Neural cell (in vitro differentiated cells): ENCODE results near the gene SIRT3. TPM values are rescaled to one million over a fixed set of nuclear protein-coding genes. Genes with fewer than 3 reads are reported as not detected.

ENCODE experiments used
- H2AFZ ChIP-seq: fragments of 200-600, 300-800 bp; sonication (generic), shearing (Covaris generic); 2 replicates; pipeline ENCODE4 v1.6.0; 2014; ENCODE audit warnings: low read depth, mild to moderate bottlenecking, antibody characterized with exemption, low read length, moderate library complexity
- H3F3A ChIP-seq: fragments of 200-600 bp; shearing (Covaris generic); 2 replicates; pipeline ENCODE4 v1.6.1; 2016; ENCODE audit warnings: mild to moderate bottlenecking, moderate library complexity, mixed read lengths, antibody characterized with exemption, low read length; ENCODE audit not compliant: insufficient read depth, poor library complexity, severe bottlenecking
- H3K27ac ChIP-seq: fragments of 200-600, 300-800 bp; sonication (generic), shearing (Covaris generic); 2 replicates; pipeline ENCODE4 v1.5.1; 2014; ENCODE audit warnings: mild to moderate bottlenecking, low read length, moderate library complexity
- H3K27me3 ChIP-seq: fragments of 300-800, 200-600 bp; sonication (generic), shearing (Covaris generic); 2 replicates; pipeline ENCODE4 v1.6.0; 2014; ENCODE audit warnings: mild to moderate bottlenecking, low read depth, low read length, moderate library complexity; ENCODE audit not compliant: insufficient read depth
- H3K36me3 ChIP-seq: fragments of 300-800, 200-600 bp; sonication (generic), shearing (Covaris generic); 2 replicates; pipeline ENCODE4 v1.5.1; 2014; ENCODE audit warnings: mild to moderate bottlenecking, antibody characterized with exemption, low read length, moderate library complexity; ENCODE audit not compliant: insufficient read depth
- H3K4me2 ChIP-seq: fragments of 300-800, 200-600 bp; sonication (generic), shearing (Covaris generic); 2 replicates; pipeline ENCODE4 v1.6.0; 2014; ENCODE audit warnings: mild to moderate bottlenecking, low read length
- H3K4me3 ChIP-seq: fragments of 300-800, 200-600 bp; sonication (generic), shearing (Covaris generic); 2 replicates; pipeline ENCODE4 v1.5.1; 2014; ENCODE audit warnings: mild to moderate bottlenecking, low read length, moderate library complexity
- H3K79me2 ChIP-seq: fragments of 200-600 bp; shearing (Covaris generic); replicated peaks from 2 replicates; pipeline ENCODE4 v1.6.0; 2014; ENCODE audit warnings: mild to moderate bottlenecking, low read length, moderate library complexity; ENCODE audit not compliant: insufficient read depth
- H3K9ac ChIP-seq: fragments of 300-800, 200-600 bp; sonication (generic), shearing (Covaris generic); 2 replicates; pipeline ENCODE4 v1.6.1; 2016; ENCODE audit warnings: mild to moderate bottlenecking, low read length, mixed read lengths
- H3K9me2 ChIP-seq: fragments of 200-600 bp; shearing (Covaris generic); 2 replicates; pipeline ENCODE4 v1.6.1; 2016; ENCODE audit warnings: mild to moderate bottlenecking, low read length, mixed read lengths; ENCODE audit not compliant: insufficient read depth
- H3K9me3 ChIP-seq: fragments of 200-600, 300-800 bp; sonication (generic), shearing (Covaris generic); 2 replicates; pipeline ENCODE4 v1.6.1; 2016; ENCODE audit warnings: mild to moderate bottlenecking, mixed run types, low read length, moderate library complexity, mixed read lengths
- H4K20me1 ChIP-seq: fragments of 200-600 bp; shearing (Covaris generic); 2 replicates; pipeline ENCODE4 v1.6.1; 2016; ENCODE audit warnings: mild to moderate bottlenecking, mixed run types; ENCODE audit not compliant: insufficient read depth
- CTCF ChIP-seq: fragments of 450-650 bp; IDR thresholded peaks from 2 replicates; pipeline ENCODE4 v1.5.1; 2014; ENCODE audit warnings: antibody characterized with exemption, mild to moderate bottlenecking, moderate library complexity; ENCODE audit not compliant: poor library complexity, severe bottlenecking
- EP300 ChIP-seq: fragments of 450-650 bp; conservative IDR thresholded peaks from 2 replicates; pipeline ENCODE4 v1.6.1; 2014; ENCODE audit warnings: antibody characterized with exemption, mild to moderate bottlenecking, moderate library complexity; ENCODE audit not compliant: poor library complexity, severe bottlenecking
- EZH2 ChIP-seq: fragments of 200-600, 300-800 bp; shearing (Covaris generic), sonication (generic); IDR thresholded peaks from 2 replicates; pipeline ENCODE4 v1.6.1; 2014; ENCODE audit warnings: antibody characterized with exemption, low read length, borderline replicate concordance, mild to moderate bottlenecking; ENCODE audit not compliant: insufficient read depth, poor library complexity, severe bottlenecking
- MXI1 ChIP-seq: fragments of 450-650 bp; conservative IDR thresholded peaks from 2 replicates; pipeline ENCODE4 v1.6.1; 2014; ENCODE audit warnings: antibody characterized with exemption, mild to moderate bottlenecking; ENCODE audit not compliant: poor library complexity, severe bottlenecking
- POLR2AphosphoS5 ChIP-seq: IDR thresholded peaks from 2 replicates; pipeline ENCODE4 v1.6.1; 2012
- RAD21 ChIP-seq: fragments of 450-650 bp; conservative IDR thresholded peaks from 2 replicates; pipeline ENCODE4 v1.6.1; 2014; ENCODE audit warnings: antibody characterized with exemption, mild to moderate bottlenecking, moderate library complexity
- REST ChIP-seq: IDR thresholded peaks from 2 replicates; pipeline ENCODE4 v1.6.1; 2012; ENCODE audit warnings: borderline replicate concordance
- SMC3 ChIP-seq: fragments of 450-650 bp; conservative IDR thresholded peaks from 2 replicates; pipeline ENCODE4 v1.6.1; 2014; ENCODE audit warnings: antibody characterized with exemption, mild to moderate bottlenecking, moderate library complexity; ENCODE audit not compliant: poor library complexity
- TAF1 ChIP-seq: IDR thresholded peaks from 2 replicates; pipeline ENCODE4 v1.6.1; 2012; ENCODE audit warnings: low read depth
- polyA plus RNA-seq: library from polyadenylated mRNA; depleted of rRNA; stranded (reverse); fragments of >200 nt; gene quantifications from 2 replicates; pipeline ENCODE4 v1.2.3, GENCODE V29; 2014

SIRT3 gene
- polyA plus RNA-seq, 1 donor from 2014 or later = 32.9 TPM

GRCh38 chr11:281486-282161 lies 45.5 kb upstream of the SIRT3 start:
- Histone ChIP-seq H3K4me3 (no peak overlapping the region), H3K9me3 (no peaks in the 10 kb centered on the region), H3K4me2 (no peak overlapping the region), H4K20me1 (no peaks in the 10 kb centered on the region), H2AFZ (no peak overlapping the region), H3K9ac (no peak overlapping the region), H3K9me2 (no peaks in the 10 kb centered on the region), H3K36me3 (no peaks in the 10 kb centered on the region), H3K27ac (no peak overlapping the region), H3F3A (no peaks in the 10 kb centered on the region), H3K79me2 (no peaks in the 10 kb centered on the region), H3K27me3 (no peaks in the 10 kb centered on the region)
- TF ChIP-seq MXI1 (no peak), SMC3 (no peak), EP300 (no peak), REST (no peak), EZH2 (no peak), POLR2AphosphoS5 (no peak), TAF1 (no peak), CTCF (no peak), RAD21 (no peak)

GRCh38 chr11:280706-281485 lies 44.8 kb upstream of the SIRT3 start:
- Histone ChIP-seq H2AFZ (no peak overlapping the region), H3K9me3 (no peaks in the 10 kb centered on the region), H3K79me2 (no peaks in the 10 kb centered on the region), H3K27ac (no peak overlapping the region), H3K9me2 (no peaks in the 10 kb centered on the region), H3K4me2 (no peak overlapping the region), H3K4me3 (no peak overlapping the region), H3F3A (no peaks in the 10 kb centered on the region), H4K20me1 (no peaks in the 10 kb centered on the region), H3K36me3 (no peaks in the 10 kb centered on the region), H3K9ac (no peak overlapping the region), H3K27me3 (no peaks in the 10 kb centered on the region)
- no peak for TF ChIP-seq REST
- TF ChIP-seq EZH2 = no peak
- TF ChIP-seq SMC3 = no peak
- no peak for TF ChIP-seq CTCF
- no peak for TF ChIP-seq RAD21
- TF ChIP-seq EP300 = no peak
- no peak for TF ChIP-seq TAF1
- TF ChIP-seq POLR2AphosphoS5 = no peak
- no peak for TF ChIP-seq MXI1
